Activated CD4-positive, alpha-beta T cell treated with anti-CD3 and anti-CD28 coated beads for 4 hours (primary cell): Measurements from ENCODE around the gene MCCC1.
A peak's percentile ranks its signal among the peaks of the same experiment; 100 is the strongest.
"Not testable (repeated sequence)": the region's sequence is repeated elsewhere in the genome, so short reads cannot be mapped to it uniquely, and the experiment has no call there.

Experiments used
- DNase-seq, 2 donors: peaks; one replicate each; pipeline ENCODE4 v3.0.0-alpha.2; 2020

Gene MCCC1

GRCh38 chr3:183099026-183099837 is at the start of gene MCCC1:
TSS of gene MCCC1 (minus strand) at chr3:183099496. CDS start at chr3:183099440, 56 bp downstream.
- peak; percentile 97 for DNase-seq

- DNase-seq, result no peak
These were observed 48.8 kb upstream of the MCCC1 start for GRCh38 chr3:183148056-183148455.

GRCh38 chr3:183144363-183144762 is 45.1 kb upstream of the MCCC1 start:
- no peak for DNase-seq

- no peak for DNase-seq
These were observed 42.9 kb upstream of the MCCC1 start for GRCh38 chr3:183142199-183142598.

- no peak for DNase-seq
These were observed 35.5 kb upstream of the MCCC1 start for GRCh38 chr3:183134844-183135243.

- DNase-seq, result no peak
These were observed 33.1 kb upstream of the MCCC1 start for GRCh38 chr3:183132409-183132808.

GRCh38 chr3:183131735-183132134 is 32.4 kb upstream of the MCCC1 start:
- DNase-seq, result no peak

GRCh38 chr3:183131186-183131725 is 32.0 kb upstream of the MCCC1 start:
- no peak for DNase-seq

GRCh38 chr3:183129243-183129642 is 29.9 kb upstream of the MCCC1 start:
- DNase-seq, result no peak

GRCh38 chr3:183128709-183129108 is 29.4 kb upstream of the MCCC1 start:
- no peak for DNase-seq

- DNase-seq, result no peak
These were observed 24.6 kb upstream of the MCCC1 start for GRCh38 chr3:183123891-183124290.

- DNase-seq, result peak in 1 of 2 donors; percentile 18
These were observed 23.1 kb upstream of the MCCC1 start for GRCh38 chr3:183122257-183122932.

GRCh38 chr3:183120538-183121215 is 21.4 kb upstream of the MCCC1 start:
- no peak for DNase-seq

- no peak for DNase-seq
These were observed 17.8 kb upstream of the MCCC1 start for GRCh38 chr3:183117056-183117455.

GRCh38 chr3:183116025-183116614 is 16.8 kb upstream of the MCCC1 start:
- peak; percentile 48 to 52 for DNase-seq

GRCh38 chr3:183114384-183115178 is 15.3 kb upstream of the MCCC1 start:
- no peak for DNase-seq

GRCh38 chr3:183109847-183110246 is 10.6 kb upstream of the MCCC1 start:
- DNase-seq, result not testable (repeated sequence)

GRCh38 chr3:183108470-183108869 is 9.2 kb upstream of the MCCC1 start:
- DNase-seq, result no peak

GRCh38 chr3:183108001-183108449 is 8.7 kb upstream of the MCCC1 start:
- DNase-seq, result no peak

GRCh38 chr3:183107372-183107771 is 8.1 kb upstream of the MCCC1 start:
- DNase-seq, result not testable (repeated sequence)

GRCh38 chr3:183106635-183107034 is 7.3 kb upstream of the MCCC1 start:
- no peak for DNase-seq

- not testable (repeated sequence) for DNase-seq
These were observed 4.7 kb upstream of the MCCC1 start for GRCh38 chr3:183103950-183104349.
